Measurements from ENCODE around the gene PHF20. TPM values are rescaled to one million over a fixed set of nuclear protein-coding genes. Genes with fewer than 3 reads are reported as not detected.

The PHF20 gene
- polyA plus RNA-seq, 1 donor (not counting 4 experiments of a cell fraction or from before 2014, with no cell fraction given): 31.9 TPM

GRCh38 chr20:35909176-35909575 is 137.4 kb downstream of the PHF20 start:
- Histone ChIP-seq H3K9ac (ENCODE audit: control insufficient read depth, extremely low read depth, insufficient read depth, low read length) (no peak overlapping the region), H3K4me2 (ENCODE audit: control insufficient read depth, extremely low read depth, insufficient read depth, low read depth, low read length) (no peak overlapping the region), H3K27me3 (ENCODE audit: control insufficient read depth, extremely low read depth, insufficient read depth, low read length) (no peaks in the 10 kb centered on the region), H3K4me3 (ENCODE audit: control insufficient read depth in 2 of 3, extremely low read depth in 1 of 3, insufficient read depth in 2 of 3, low read depth in 1 of 3, low read length in 3 of 3) (no peak overlapping the region), H3K4me1 (ENCODE audit: control insufficient read depth, extremely low read depth, insufficient read depth, low read length) (no peaks in the 10 kb centered on the region), H2AFZ (ENCODE audit: control insufficient read depth, low read length) (no peak overlapping the region), H3K9me3 (ENCODE audit: control insufficient read depth, low read depth, low read length) (no peaks in the 10 kb centered on the region), H4K20me1 (ENCODE audit: control insufficient read depth, extremely low read depth, insufficient read depth, low read length) (no peaks in the 10 kb centered on the region), H3K79me2 (ENCODE audit: control insufficient read depth, insufficient read depth, low read length) (no peaks in the 10 kb centered on the region), H3K9me1 (ENCODE audit: control insufficient read depth, extremely low read depth, insufficient read depth, low read length) (no peaks in the 10 kb centered on the region), H3K36me3 (ENCODE audit: control insufficient read depth in 2 of 2, extremely low read depth in 1 of 2, insufficient read depth in 2 of 2, low read length in 2 of 2) (peaks cover 8 to 12% of the 10 kb centered on the region in 2 experiments), H3K27ac (ENCODE audit: control insufficient read depth, insufficient read depth, low read length) (no peak overlapping the region)
- TF ChIP-seq CTCF (optimal IDR thresholded peaks at IDR 0.05 in 1 of 3, IDR thresholded peaks at IDR 0.05 in 1 of 3, conservative IDR thresholded peaks at IDR 0.05 in 1 of 3; ENCODE audit: extremely low read depth in 1 of 3, insufficient read depth in 2 of 3, low read length in 3 of 3) (no peak), EZH2 (IDR thresholded peaks at IDR 0.05; ENCODE audit: low read length) (no peak)
- dilution Hi-C loops (cut with MboI; ENCODE audit: extremely low pct_ligation_motif_present, low sequenced_read_pairs): no loop called here
- FAIRE-seq: no peak
- no peak for DNase-seq (ENCODE audit: low read depth, low spot score)

- Histone ChIP-seq H3K27me3 (ENCODE audit: control insufficient read depth, extremely low read depth, insufficient read depth, low read length) (no peaks in the 10 kb centered on the region), H4K20me1 (ENCODE audit: control insufficient read depth, extremely low read depth, insufficient read depth, low read length) (no peaks in the 10 kb centered on the region), H3K79me2 (ENCODE audit: control insufficient read depth, insufficient read depth, low read length) (no peaks in the 10 kb centered on the region), H3K9me1 (ENCODE audit: control insufficient read depth, extremely low read depth, insufficient read depth, low read length) (no peaks in the 10 kb centered on the region), H3K27ac (ENCODE audit: control insufficient read depth, insufficient read depth, low read length) (no peak overlapping the region), H3K36me3 (ENCODE audit: control insufficient read depth in 2 of 2, extremely low read depth in 1 of 2, insufficient read depth in 2 of 2, low read length in 2 of 2) (peaks cover 8 to 12% of the 10 kb centered on the region in 2 experiments), H3K4me1 (ENCODE audit: control insufficient read depth, extremely low read depth, insufficient read depth, low read length) (no peaks in the 10 kb centered on the region), H3K9me3 (ENCODE audit: control insufficient read depth, low read depth, low read length) (no peaks in the 10 kb centered on the region), H3K4me2 (ENCODE audit: control insufficient read depth, extremely low read depth, insufficient read depth, low read depth, low read length) (no peak overlapping the region), H3K4me3 (ENCODE audit: control insufficient read depth in 2 of 3, extremely low read depth in 1 of 3, insufficient read depth in 2 of 3, low read depth in 1 of 3, low read length in 3 of 3) (no peak overlapping the region), H2AFZ (ENCODE audit: control insufficient read depth, low read length) (no peak overlapping the region), H3K9ac (ENCODE audit: control insufficient read depth, extremely low read depth, insufficient read depth, low read length) (no peak overlapping the region)
- DNase-seq (ENCODE audit: low read depth, low spot score) (no peak), FAIRE-seq (no peak)
- dilution Hi-C loops (cut with MboI; ENCODE audit: extremely low pct_ligation_motif_present, low sequenced_read_pairs): no loop called here
- TF ChIP-seq EZH2 (IDR thresholded peaks at IDR 0.05; ENCODE audit: low read length) (no peak), CTCF (optimal IDR thresholded peaks at IDR 0.05 in 1 of 3, IDR thresholded peaks at IDR 0.05 in 1 of 3, conservative IDR thresholded peaks at IDR 0.05 in 1 of 3; ENCODE audit: extremely low read depth in 1 of 3, insufficient read depth in 2 of 3, low read length in 3 of 3) (no peak)
Observed at GRCh38 chr20:35909796-35910195, 138.0 kb downstream of the PHF20 start.
